Fibroblast of mammary gland (primary cell): ENCODE data around the gene TBXAS1.

Source experiments
- DNase-seq: peaks from one replicate; pipeline ENCODE4 v3.0.0-alpha.2; 2010; ENCODE audit warnings: low read depth
- H3K4me3 ChIP-seq: 2 replicates; pipeline ENCODE4 v1.5.1; 2011; ENCODE audit warnings: low read depth, mild to moderate bottlenecking, low read length, moderate library complexity; ENCODE audit not compliant: control insufficient read depth
- CTCF ChIP-seq: conservative IDR thresholded peaks from 2 replicates; pipeline ENCODE4 v1.5.1; 2011; ENCODE audit warnings: low read depth, low read length, inconsistent platforms; ENCODE audit not compliant: control insufficient read depth, insufficient read depth

Gene TBXAS1

GRCh38 chr7:140061607-140061930 is 232.5 kb downstream of the TBXAS1 start:
- H3K4me3 ChIP-seq = no peak overlapping the region
- no peak for DNase-seq
- TF ChIP-seq CTCF = no peak

- DNase-seq = no peak
- H3K4me3 ChIP-seq = peak overlapping the region; percentile 62
- no peak for TF ChIP-seq CTCF
These were observed 233.1 kb downstream of the TBXAS1 start for GRCh38 chr7:140062118-140062527.

GRCh38 chr7:140062528-140063299 is 233.7 kb downstream of the TBXAS1 start, which contains the start of gene PARP12:
PARP12 (minus strand) TSS chr7:140062951; CDS start chr7:140062847, 104 bp downstream.
- peak within 1 kb of the TSS; percentile 62 for H3K4me3 ChIP-seq
- TF ChIP-seq CTCF = no peak
- peak; percentile 69 for DNase-seq

- H3K4me3 ChIP-seq = no peak overlapping the region
These were observed 238.0 kb downstream of the TBXAS1 start for GRCh38 chr7:140067052-140067451.

GRCh38 chr7:140068033-140068432 is 239.0 kb downstream of the TBXAS1 start:
- no peak overlapping the region for H3K4me3 ChIP-seq
- no peak for DNase-seq
- no peak for TF ChIP-seq CTCF

More at GRCh38 chr7:140067052-140067451, 238.0 kb downstream of the TBXAS1 start:
- DNase-seq = no peak
- no peak for TF ChIP-seq CTCF

- TF ChIP-seq CTCF = no peak
- no peak for DNase-seq
- no peak overlapping the region for H3K4me3 ChIP-seq
These were observed 240.4 kb downstream of the TBXAS1 start for GRCh38 chr7:140069298-140069949.
